Caco-2 (cell line): ENCODE data around the gene ATP2C1. TPM values are rescaled to one million over a fixed set of nuclear protein-coding genes. Genes with fewer than 3 reads are reported as not detected.

Experiments
- Bru-seq: library from RNA; stranded (reverse); fragments of 400-500 nt; gene quantifications from one replicate; lab custom pipeline; 2021; lab: Mats Ljungman, UMichigan
- BruChase-seq, 2 experiments: library from RNA; stranded (reverse); fragments of 400-500 nt; gene quantifications; one replicate each; lab custom pipeline; 2021; lab: Mats Ljungman, UMichigan
- BruUV-seq: library from RNA; stranded (reverse); fragments of 400-500 nt; replicated peaks from 2 replicates; lab custom pipeline; 2021; lab: Mats Ljungman, UMichigan
- CTCF ChIA-PET: fragments of 300-600 bp; sonication (Branson Sonifier 250); formaldehyde crosslinking; loops from one replicate; lab custom pipeline; 2022; ENCODE audit warnings: antibody characterized with exemption; lab: Charles Lee
- POLR2A ChIA-PET: fragments of 300-600 bp; sonication (Branson Sonifier 250); formaldehyde crosslinking; loops from one replicate; lab custom pipeline; 2022; ENCODE audit warnings: antibody characterized with exemption; lab: Charles Lee
- DNase-seq, 2 experiments: peaks; one replicate each; pipeline versions ENCODE4 v3.0.0 to v3.0.0-alpha.2; 2020 to 2022
- H3K27me3 ChIP-seq: replicated peaks from 2 replicates; pipeline ENCODE4 v1.6.0; 2011; ENCODE audit warnings: low read length; ENCODE audit not compliant: control insufficient read depth, insufficient read depth
- H3K36me3 ChIP-seq: 2 replicates; pipeline ENCODE4 v1.5.1; 2011; ENCODE audit warnings: low read length; ENCODE audit not compliant: control insufficient read depth, insufficient read depth
- H3K4me1 ChIP-seq: fragments of 250-450 bp; sonication (Bioruptor Pico); 2 replicates; pipeline ENCODE4 v1.5.1; 2020; ENCODE audit warnings: mild to moderate bottlenecking
- H3K4me3 ChIP-seq: 2 replicates; pipeline ENCODE4 v1.5.1; 2011; ENCODE audit warnings: low read depth, mild to moderate bottlenecking, control low read depth, low read length
- H3K9me3 ChIP-seq: fragments of 250-450 bp; sonication (Bioruptor Pico); 2 replicates; pipeline ENCODE4 v1.5.1; 2020; ENCODE audit warnings: mild to moderate bottlenecking, moderate library complexity
- H3K27ac Mint-ChIP-seq: one replicate; pipeline ENCODE4 v1.8.0; 2022; ENCODE audit warnings: mixed read lengths; ENCODE audit not compliant: unreplicated experiment
- H3K27me3 Mint-ChIP-seq: one replicate; pipeline ENCODE4 v1.8.0; 2022; ENCODE audit warnings: mixed read lengths; ENCODE audit not compliant: insufficient read depth, unreplicated experiment
- H3K36me3 Mint-ChIP-seq: one replicate; pipeline ENCODE4 v1.8.0; 2022; ENCODE audit warnings: mild to moderate bottlenecking, mixed read lengths; ENCODE audit not compliant: insufficient read depth, unreplicated experiment
- H3K4me1 Mint-ChIP-seq: one replicate; pipeline ENCODE4 v1.8.0; 2022; ENCODE audit warnings: low read depth, mixed read lengths; ENCODE audit not compliant: unreplicated experiment
- H3K4me3 Mint-ChIP-seq: one replicate; pipeline ENCODE4 v1.8.0; 2022; ENCODE audit warnings: mild to moderate bottlenecking, moderate library complexity, mixed read lengths; ENCODE audit not compliant: unreplicated experiment
- H3K9me3 Mint-ChIP-seq: one replicate; pipeline ENCODE4 v1.8.0; 2022; ENCODE audit warnings: mixed read lengths; ENCODE audit not compliant: unreplicated experiment
- CTCF ChIP-seq, 2 experiments: fragments of 200-600 bp in 1 of 2; IDR thresholded peaks; 1 replicate in 1 of 2; 2 replicates in 1 of 2; pipeline versions ENCODE4 v1.5.1 to v1.8.0; 2011 to 2022; ENCODE audit warnings: antibody characterized with exemption in 1 of 2, control low read depth in 1 of 2, inconsistent platforms in 1 of 2, low read depth in 1 of 2, low read length in 1 of 2, mild to moderate bottlenecking in 1 of 2, moderate library complexity in 1 of 2; ENCODE audit not compliant: insufficient read depth in 1 of 2, severe bottlenecking in 1 of 2, unreplicated experiment in 1 of 2
- intact Hi-C: fragments of 100-400 bp; cut with micrococcal nuclease; formaldehyde crosslinking; loops from one replicate; pipeline ENCODE4 v1.10.0; 2022; ENCODE audit not compliant: unreplicated experiment
- long read RNA-seq: library from polyadenylated mRNA; stranded (forward); transcript quantifications from one replicate; pipeline ENCODE4 v2.0.0, GENCODE V29; 2022
- total RNA-seq: library from RNA; stranded (reverse); gene quantifications from 2 replicates; pipeline ENCODE4 v1.2.3, GENCODE V29; 2022

The ATP2C1 gene
- total RNA-seq (64.9 and 80.4 TPM in 2 replicates), Bru-seq, nascent RNA (percentile 76 among the genes with signal in this experiment), BruChase-seq, experiment 1, labeled RNA remaining after a 2-hour chase (percentile 75 among the genes with signal in this experiment), BruChase-seq, experiment 2, labeled RNA remaining after a 6-hour chase (percentile 73 among the genes with signal in this experiment)
- long read RNA-seq, full-length matches to known transcripts: 90 of 158 reads
- long read RNA-seq, partial matches to known transcripts: 13 of 158 reads
- long read RNA-seq, other reads (novel, unspliced or antisense): 55 of 158 reads

- Histone ChIP-seq H3K9me3 (no peaks in the 10 kb centered on the region), H3K27me3 (no peaks in the 10 kb centered on the region), H3K4me1 (peaks cover 14% of the 10 kb centered on the region), H3K4me3 (peak within 1 kb of the TSS; percentile 93), H3K36me3 (no peaks in the 10 kb centered on the region)
- intact Hi-C loops: loop anchor here (1.0 to 10.0 kb wide), 5 partner anchors 133 to 619 kb away; partner anchors contain the start of genes ASTE1, NEK11 and PIK3R4
- BruUV-seq: TSS peak; percentile 79
- Mint-ChIP-seq H3K36me3 (peaks cover 19% of the 10 kb centered on the region), H3K4me1 (peaks cover 19% of the 10 kb centered on the region), H3K27ac (peak within 1 kb of the TSS; percentile 94), H3K27me3 (no peaks in the 10 kb centered on the region), H3K4me3 (peak within 1 kb of the TSS; percentile 90), H3K9me3 (no peaks in the 10 kb centered on the region)
- ChIA-PET CTCF (interaction anchor here (1.0 to 2.1 kb wide), 4 partner anchors 133 to 193 kb away, joined by 3 to 7 read pairs (median 3); no protein-coding TSS in a partner anchor), POLR2A (interaction anchor here (0.5 to 2.0 kb wide), 6 partner anchors 74 to 1527 kb away, joined by 3 to 8 read pairs (median 6); partner anchors contain the start of genes ASTE1, NEK11 and NUDT16)
- no peak for TF ChIP-seq CTCF (IDR thresholded peaks at IDR 0.05; ENCODE audit: insufficient read depth in 1 of 2, low read depth in 1 of 2, low read length in 1 of 2, severe bottlenecking in 1 of 2, unreplicated experiment in 1 of 2)
- peak; percentile 95 for DNase-seq
These were observed at the start of gene ATP2C1 for GRCh38 chr3:130893376-130894129. ATP2C1 (plus strand) TSS chr3:130894084; CDS start chr3:130894770, 686 bp downstream.

GRCh38 chr3:130844462-130844861 lies 49.4 kb upstream of the ATP2C1 start:
- no peak for DNase-seq
- BruUV-seq: no TSS peak
- Mint-ChIP-seq H3K27ac (no peak overlapping the region), H3K27me3 (peaks cover 12% of the 10 kb centered on the region), H3K4me3 (no peak overlapping the region), H3K9me3 (no peaks in the 10 kb centered on the region), H3K4me1 (no peaks in the 10 kb centered on the region), H3K36me3 (no peaks in the 10 kb centered on the region)
- no peaks in the 10 kb centered on the region for H3K27me3 ChIP-seq
- ChIA-PET POLR2A (no interaction called here), CTCF (no interaction called here)
- H3K9me3 ChIP-seq: no peaks in the 10 kb centered on the region
- no peak for TF ChIP-seq CTCF (IDR thresholded peaks at IDR 0.05; ENCODE audit: insufficient read depth in 1 of 2, low read depth in 1 of 2, low read length in 1 of 2, severe bottlenecking in 1 of 2, unreplicated experiment in 1 of 2)
- no peak overlapping the region for H3K4me3 ChIP-seq
- H3K4me1 ChIP-seq: no peaks in the 10 kb centered on the region
- intact Hi-C loops: no loop called here
- no peaks in the 10 kb centered on the region for H3K36me3 ChIP-seq

- intact Hi-C loops: no loop called here
- Histone ChIP-seq H3K4me3 (no peak overlapping the region), H3K27me3 (no peaks in the 10 kb centered on the region), H3K9me3 (no peaks in the 10 kb centered on the region), H3K4me1 (no peaks in the 10 kb centered on the region), H3K36me3 (no peaks in the 10 kb centered on the region)
- Mint-ChIP-seq H3K9me3 (no peaks in the 10 kb centered on the region), H3K4me1 (no peaks in the 10 kb centered on the region), H3K27ac (no peak overlapping the region), H3K4me3 (no peak overlapping the region), H3K36me3 (no peaks in the 10 kb centered on the region), H3K27me3 (peaks cover 9% of the 10 kb centered on the region)
- POLR2A ChIA-PET: no interaction called here
- CTCF ChIA-PET: no interaction called here
- TF ChIP-seq CTCF (IDR thresholded peaks at IDR 0.05; ENCODE audit: insufficient read depth in 1 of 2, low read depth in 1 of 2, low read length in 1 of 2, severe bottlenecking in 1 of 2, unreplicated experiment in 1 of 2): no peak
- no TSS peak for BruUV-seq
- DNase-seq: no peak
These were observed 47.7 kb upstream of the ATP2C1 start for GRCh38 chr3:130846181-130846580.
